Measurements from ENCODE around the gene OTOF.

- TF ChIP-seq EZH2 (IDR thresholded peaks at IDR 0.05; ENCODE audit: low read depth), result no peak
- no peak for TF ChIP-seq CTCF (conservative IDR thresholded peaks at IDR 0.05)
Observed at GRCh38 chr2:26442301-26442700, 35.6 kb downstream of the OTOF start.

Measured in PC-9 (cell line).